Measurements from ENCODE around the gene PTPRD.

The PTPRD gene

DNA sequence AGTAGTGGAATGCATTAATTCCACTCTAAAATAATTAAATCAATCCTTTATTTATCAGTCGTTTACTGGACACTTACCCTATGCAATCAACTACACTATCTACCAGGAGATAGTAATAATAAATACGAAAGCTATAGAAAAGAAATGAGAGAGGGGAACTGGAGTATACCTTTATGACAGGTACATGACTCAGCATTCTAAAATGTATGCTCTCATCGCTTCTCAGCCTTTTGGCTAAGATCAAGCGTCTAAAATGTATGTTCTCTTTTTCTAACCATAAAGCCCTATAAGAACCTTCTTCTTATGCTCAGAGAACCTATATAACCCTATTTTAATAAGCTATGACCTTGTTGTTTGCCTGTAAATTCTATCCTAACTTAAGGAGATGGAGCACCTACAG is 2059.4 kb downstream of the PTPRD start:
- no peak for DNase-seq (ENCODE audit: low read depth)
- TF ChIP-seq, protein P1, sequence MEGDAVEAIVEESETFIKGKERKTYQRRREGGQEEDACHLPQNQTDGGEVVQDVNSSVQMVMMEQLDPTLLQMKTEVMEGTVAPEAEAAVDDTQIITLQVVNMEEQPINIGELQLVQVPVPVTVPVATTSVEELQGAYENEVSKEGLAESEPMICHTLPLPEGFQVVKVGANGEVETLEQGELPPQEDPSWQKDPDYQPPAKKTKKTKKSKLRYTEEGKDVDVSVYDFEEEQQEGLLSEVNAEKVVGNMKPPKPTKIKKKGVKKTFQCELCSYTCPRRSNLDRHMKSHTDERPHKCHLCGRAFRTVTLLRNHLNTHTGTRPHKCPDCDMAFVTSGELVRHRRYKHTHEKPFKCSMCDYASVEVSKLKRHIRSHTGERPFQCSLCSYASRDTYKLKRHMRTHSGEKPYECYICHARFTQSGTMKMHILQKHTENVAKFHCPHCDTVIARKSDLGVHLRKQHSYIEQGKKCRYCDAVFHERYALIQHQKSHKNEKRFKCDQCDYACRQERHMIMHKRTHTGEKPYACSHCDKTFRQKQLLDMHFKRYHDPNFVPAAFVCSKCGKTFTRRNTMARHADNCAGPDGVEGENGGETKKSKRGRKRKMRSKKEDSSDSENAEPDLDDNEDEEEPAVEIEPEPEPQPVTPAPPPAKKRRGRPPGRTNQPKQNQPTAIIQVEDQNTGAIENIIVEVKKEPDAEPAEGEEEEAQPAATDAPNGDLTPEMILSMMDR (IDR thresholded peaks at IDR 0.05; ENCODE audit: control insufficient read depth, insufficient read depth, low read depth, low read length, missing control alignments), result no peak
- H3K4me3 ChIP-seq (ENCODE audit: control insufficient read depth, low read depth, low read length), result no peak overlapping the region

DNA sequence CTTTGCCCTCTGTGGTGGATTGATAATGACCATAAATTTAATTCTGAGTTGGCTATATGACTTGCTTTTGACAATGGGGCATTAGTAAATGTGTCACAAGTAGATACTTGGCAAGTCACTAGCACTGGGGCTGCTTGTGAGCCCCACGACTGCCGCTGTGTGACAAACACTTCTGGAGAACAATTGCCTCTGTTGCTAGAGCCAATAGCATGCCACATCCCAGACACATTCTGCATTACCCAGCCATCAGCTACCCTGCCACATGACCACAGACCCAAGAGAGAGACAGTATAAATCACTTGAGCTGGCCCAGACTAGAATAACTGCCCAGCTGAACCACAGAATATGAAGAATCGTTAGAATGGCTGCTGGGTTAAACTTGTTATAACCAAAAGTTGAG is 2060.1 kb downstream of the PTPRD start:
- H3K4me3 ChIP-seq (ENCODE audit: control insufficient read depth, low read depth, low read length), result no peak overlapping the region
- TF ChIP-seq, protein P1 (IDR thresholded peaks at IDR 0.05; ENCODE audit: control insufficient read depth, insufficient read depth, low read depth, low read length, missing control alignments), result no peak
- no peak for DNase-seq (ENCODE audit: low read depth)

DNA sequence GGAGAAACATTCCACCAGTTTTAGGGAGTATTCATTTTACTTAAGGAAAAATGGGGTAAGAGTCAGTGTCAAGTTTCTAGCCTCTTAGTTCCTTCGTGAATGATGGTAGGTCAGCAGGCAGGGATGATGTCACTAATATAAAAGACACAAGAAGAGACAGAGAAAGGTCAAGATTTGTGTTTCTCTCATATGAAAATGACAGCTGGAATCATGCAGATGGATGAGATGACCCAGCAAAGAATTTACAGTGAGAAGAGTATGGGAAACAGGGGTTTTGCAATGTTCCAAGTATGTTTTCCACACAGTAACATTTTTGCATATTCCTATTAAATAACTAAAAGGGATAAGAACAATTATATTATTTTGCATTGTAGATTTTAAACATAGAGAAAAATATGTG is 2063.6 kb downstream of the PTPRD start:
- TF ChIP-seq, protein P1 (IDR thresholded peaks at IDR 0.05; ENCODE audit: control insufficient read depth, insufficient read depth, low read depth, low read length, missing control alignments), result no peak
- DNase-seq (ENCODE audit: low read depth), result no peak
- H3K4me3 ChIP-seq (ENCODE audit: control insufficient read depth, low read depth, low read length), result no peak overlapping the region

DNA sequence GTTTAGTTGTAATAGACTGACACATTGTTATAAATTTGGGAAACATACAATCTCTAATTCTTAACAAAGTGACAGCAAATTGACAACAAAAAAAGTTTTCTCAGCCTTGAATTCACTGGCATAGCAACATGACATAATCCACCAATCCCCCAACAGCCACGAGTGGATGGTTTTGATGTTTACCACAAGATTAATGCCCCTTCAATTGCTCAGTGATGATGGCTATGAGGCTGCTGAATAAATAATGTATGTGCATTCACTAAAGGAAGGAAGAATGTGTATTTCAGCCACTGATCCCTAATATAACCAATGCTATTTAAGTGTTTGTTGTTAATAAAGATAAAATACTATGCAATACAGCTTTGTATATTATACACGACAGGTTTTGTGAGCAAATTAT is 2069.6 kb downstream of the PTPRD start:
- no peak overlapping the region for H3K4me3 ChIP-seq (ENCODE audit: control insufficient read depth, low read depth, low read length)
- no peak for DNase-seq (ENCODE audit: low read depth)
- TF ChIP-seq, protein P1 (IDR thresholded peaks at IDR 0.05; ENCODE audit: control insufficient read depth, insufficient read depth, low read depth, low read length, missing control alignments), result no peak

DNA sequence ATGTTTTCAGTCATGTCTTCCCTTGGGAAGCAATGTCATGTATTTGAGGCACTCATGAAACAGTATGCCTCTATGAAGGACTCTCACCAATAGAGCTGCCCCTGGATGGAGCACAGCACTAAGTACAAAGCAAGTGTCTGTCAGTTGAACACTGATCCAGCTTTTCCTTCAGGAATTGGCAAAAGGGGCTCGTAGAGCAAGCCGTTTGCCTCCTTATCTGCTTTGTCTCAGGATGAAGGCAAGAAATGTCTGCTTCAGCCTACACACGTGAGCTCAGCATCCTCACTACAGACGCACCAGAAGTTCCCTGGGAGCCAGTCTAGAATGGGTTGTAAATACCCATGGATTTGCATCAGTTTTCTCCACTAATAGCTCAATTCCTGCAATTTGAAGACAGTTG is 2070.3 kb downstream of the PTPRD start:
- no peak overlapping the region for H3K4me3 ChIP-seq (ENCODE audit: control insufficient read depth, low read depth, low read length)
- TF ChIP-seq, protein P1 (IDR thresholded peaks at IDR 0.05; ENCODE audit: control insufficient read depth, insufficient read depth, low read depth, low read length, missing control alignments), result no peak
- DNase-seq (ENCODE audit: low read depth), result no peak

DNA sequence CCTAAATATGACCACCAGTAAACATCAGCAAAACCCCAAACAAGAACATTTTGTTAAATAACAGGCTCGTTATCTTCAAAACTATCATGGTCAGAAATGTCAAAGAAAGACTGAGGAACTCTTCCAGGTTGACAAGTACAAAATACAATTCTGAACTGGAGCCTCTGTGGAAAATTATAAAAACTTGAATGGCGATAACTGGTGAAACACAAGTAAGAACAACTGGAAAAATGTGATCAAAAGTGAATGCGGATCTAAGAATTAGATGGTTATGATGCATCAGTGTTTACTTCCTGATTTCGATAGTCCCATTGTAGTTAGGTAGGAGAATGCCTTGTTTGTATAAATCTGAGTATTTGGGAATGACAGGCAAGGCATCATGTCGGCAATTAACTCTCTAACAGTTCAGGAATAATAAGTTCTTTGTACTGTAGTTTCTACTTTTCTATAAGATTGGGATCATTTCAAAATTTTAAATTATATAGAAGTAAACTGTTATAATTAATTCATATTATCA is 2073.1 kb downstream of the PTPRD start:
- no peak for DNase-seq (ENCODE audit: low read depth)
- no peak overlapping the region for H3K4me3 ChIP-seq (ENCODE audit: control insufficient read depth, low read depth, low read length)
- TF ChIP-seq, protein P1 (IDR thresholded peaks at IDR 0.05; ENCODE audit: control insufficient read depth, insufficient read depth, low read depth, low read length, missing control alignments), result no peak

DNA sequence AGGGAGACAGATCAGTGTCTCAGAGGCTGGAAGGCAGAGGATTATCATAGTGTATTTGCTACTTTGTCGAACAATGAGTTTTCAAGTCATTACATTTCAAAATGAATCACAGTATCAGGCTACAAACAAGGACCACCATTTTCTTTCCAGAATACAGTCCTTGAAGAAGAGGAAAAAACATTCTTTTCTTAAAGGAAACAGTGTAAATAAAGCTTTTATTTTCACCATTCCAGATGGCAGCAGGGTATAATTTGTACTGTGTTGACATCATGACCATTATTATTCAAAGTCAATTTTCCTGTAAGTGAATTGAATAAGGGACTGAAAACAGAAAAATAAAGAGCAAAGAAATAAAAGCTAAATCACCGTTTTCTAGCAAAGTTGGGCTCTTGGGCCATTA is 2076.0 kb downstream of the PTPRD start:
- no peak for DNase-seq (ENCODE audit: low read depth)
- no peak overlapping the region for H3K4me3 ChIP-seq (ENCODE audit: control insufficient read depth, low read depth, low read length)
- TF ChIP-seq, protein P1 (IDR thresholded peaks at IDR 0.05; ENCODE audit: control insufficient read depth, insufficient read depth, low read depth, low read length, missing control alignments), result no peak
